HG03066 (cell line): ENCODE measurements around the gene BCL6.
"Not testable (repeated sequence)": the region's sequence is repeated elsewhere in the genome, so short reads cannot be mapped to it uniquely, and the experiment has no call there.

Source experiments
- ATAC-seq: cut with Tn5 transposase; IDR thresholded peaks from one replicate; pipeline ENCODE4 v1.9.1; 2021; ENCODE audit warnings: low read depth; ENCODE audit not compliant: unreplicated experiment

BCL6 gene

GRCh38 chr3:187684880-187685279 is 60.4 kb downstream of the BCL6 start:
- no peak for ATAC-seq

DNA sequence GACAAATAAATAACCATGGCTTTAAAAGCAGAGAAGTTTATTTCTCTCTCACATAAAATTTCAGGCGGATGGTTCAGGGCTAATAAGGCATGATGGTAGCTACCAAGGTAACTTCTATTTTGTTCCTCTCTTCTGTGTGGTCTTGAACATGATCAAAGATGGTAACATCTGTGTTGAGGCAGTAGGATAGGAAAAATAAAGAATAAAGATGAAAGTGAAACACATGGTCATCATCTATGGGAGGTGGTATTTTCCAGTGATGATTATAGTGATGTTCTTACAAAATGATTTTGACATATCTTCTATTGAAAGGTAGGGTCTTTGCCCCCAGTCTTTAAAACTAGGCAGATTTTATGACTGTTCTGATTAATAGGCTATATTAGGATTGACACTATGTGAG is 60.8 kb downstream of the BCL6 start:
- no peak for ATAC-seq

GRCh38 chr3:187681756-187682155 is 63.5 kb downstream of the BCL6 start:
- not testable (repeated sequence) for ATAC-seq

DNA sequence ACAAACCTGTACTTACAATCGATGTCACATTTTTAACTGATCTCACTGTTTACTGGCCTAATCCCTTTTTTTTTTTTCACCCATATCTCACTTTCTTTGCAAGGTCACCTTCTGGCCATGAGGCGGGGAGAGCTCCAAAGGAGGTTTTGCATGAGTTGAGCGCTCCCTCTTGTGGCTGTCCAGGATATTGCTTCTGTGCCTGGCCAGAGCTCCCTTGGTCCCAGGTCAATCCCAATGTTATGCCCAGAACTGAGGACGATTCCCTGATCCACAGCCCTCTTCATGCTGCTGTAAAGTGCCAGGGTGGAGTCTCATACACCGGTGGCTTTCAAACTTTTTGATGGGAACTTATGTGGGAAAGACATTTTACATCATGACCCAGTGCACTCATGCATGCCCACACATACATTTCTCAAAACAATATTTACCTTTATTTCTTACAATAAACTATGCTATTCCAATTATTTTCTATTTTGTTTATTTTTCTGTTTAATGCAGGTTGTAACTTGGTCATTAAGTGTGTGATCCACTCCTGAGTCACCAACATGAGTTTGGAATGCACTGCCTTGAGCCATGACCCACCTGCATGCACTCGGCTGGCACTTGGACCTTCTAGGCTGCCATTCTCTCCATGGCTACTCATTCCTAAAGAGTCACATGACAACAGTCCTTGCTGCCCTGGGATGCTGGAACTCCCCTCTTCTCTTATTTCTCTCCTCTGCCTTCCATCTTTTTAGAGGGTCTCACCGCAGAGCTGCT is 65.5 kb downstream of the BCL6 start:
- ATAC-seq = peak; percentile 56

DNA sequence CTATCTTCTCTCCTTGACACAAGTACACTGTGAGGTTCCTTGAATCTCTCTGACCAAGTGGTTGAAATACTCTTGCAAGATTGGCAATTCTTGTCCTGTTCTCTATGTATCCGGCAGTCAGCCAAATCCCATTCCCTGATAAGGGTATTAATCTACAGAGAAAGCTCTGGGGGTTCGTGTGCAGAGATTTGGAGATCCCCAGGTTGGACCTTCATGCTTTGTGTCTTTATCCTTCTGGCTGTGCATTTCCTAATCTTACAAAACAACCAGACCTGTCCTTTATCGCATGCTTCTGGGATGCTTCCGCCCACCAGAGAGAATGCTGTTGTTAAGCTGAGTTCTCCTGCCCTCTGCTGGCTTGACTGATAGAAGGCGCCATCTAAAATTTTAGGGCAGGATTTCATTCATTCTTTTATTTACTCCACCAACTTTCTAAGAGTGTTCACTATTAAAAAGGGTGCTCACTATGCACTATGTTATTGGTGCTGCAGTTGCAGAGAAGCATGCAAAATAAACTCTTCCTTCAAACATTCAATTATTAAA is 66.5 kb downstream of the BCL6 start:
- ATAC-seq = no peak

DNA sequence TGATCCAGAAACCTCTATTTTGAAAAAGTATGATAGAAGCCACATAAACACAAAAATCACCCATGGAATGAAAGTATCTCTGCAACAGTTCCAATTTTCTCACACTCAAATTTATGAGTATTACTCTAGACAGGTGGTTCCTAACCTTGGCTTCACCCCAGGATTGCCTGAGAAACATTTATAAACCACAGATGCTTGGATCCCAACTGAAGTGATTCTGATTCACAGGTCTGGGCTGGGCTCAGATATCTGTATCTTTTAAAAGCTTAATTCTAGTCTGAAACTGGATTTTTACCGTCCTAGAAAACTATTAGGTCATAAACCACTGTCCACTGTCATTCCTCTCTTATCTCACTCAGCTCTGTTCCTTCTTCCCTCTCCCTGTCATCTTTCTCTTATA is 67.7 kb downstream of the BCL6 start:
- no peak for ATAC-seq

- no peak for ATAC-seq
These were observed 72.3 kb downstream of the BCL6 start for GRCh38 chr3:187673012-187673411.
